GM18867 (cell line): ENCODE data around the gene VMAC.
A peak's percentile ranks its signal among the peaks of the same experiment; 100 is the strongest.

Experiments
- ATAC-seq: cut with Tn5 transposase; IDR thresholded peaks from one replicate; pipeline ENCODE4 v1.9.1; 2021; ENCODE audit warnings: mild to moderate bottlenecking, moderate library complexity; ENCODE audit not compliant: unreplicated experiment

VMAC gene

DNA sequence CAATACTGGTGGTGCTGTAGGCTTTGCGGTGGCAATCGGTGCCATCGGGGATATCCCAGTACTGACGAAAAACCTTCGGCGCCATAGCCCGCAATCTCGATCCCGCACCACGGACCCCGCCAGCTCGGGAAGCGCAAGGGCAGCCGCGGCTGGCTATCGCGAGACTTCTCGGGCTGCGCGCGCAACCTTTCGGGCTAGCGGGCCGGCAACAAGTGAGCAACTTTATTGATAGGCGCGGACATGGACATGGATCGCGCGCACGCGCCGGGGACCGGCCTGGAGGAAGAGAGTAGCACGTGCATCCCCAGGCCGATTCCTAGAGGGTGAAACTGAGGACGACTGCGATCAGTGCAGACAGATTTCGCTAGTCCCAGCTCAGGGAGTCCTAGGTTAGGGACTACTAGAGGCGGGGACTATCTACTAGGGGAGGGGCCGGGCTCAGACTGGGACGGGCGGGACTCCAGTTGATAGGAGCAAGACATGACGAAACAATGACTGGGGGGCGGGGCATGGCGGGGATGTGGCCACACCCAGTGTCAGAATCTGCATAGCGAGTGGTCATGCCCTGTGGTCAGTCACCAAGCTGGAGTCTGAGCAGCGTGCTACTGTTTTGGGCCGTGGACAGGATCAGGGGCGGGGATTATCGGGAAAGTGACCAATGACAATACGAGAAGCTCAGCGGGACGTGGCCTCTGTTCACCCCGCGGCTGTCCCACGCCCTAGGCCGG lies 884 bp upstream of the VMAC start, which contains the start of gene NDUFA11:
NDUFA11 (minus strand) TSS at position 167 of the 728 bp plus-strand sequence; CDS start at position 85, 82 bp downstream.
- peak; percentile 33 for ATAC-seq

DNA sequence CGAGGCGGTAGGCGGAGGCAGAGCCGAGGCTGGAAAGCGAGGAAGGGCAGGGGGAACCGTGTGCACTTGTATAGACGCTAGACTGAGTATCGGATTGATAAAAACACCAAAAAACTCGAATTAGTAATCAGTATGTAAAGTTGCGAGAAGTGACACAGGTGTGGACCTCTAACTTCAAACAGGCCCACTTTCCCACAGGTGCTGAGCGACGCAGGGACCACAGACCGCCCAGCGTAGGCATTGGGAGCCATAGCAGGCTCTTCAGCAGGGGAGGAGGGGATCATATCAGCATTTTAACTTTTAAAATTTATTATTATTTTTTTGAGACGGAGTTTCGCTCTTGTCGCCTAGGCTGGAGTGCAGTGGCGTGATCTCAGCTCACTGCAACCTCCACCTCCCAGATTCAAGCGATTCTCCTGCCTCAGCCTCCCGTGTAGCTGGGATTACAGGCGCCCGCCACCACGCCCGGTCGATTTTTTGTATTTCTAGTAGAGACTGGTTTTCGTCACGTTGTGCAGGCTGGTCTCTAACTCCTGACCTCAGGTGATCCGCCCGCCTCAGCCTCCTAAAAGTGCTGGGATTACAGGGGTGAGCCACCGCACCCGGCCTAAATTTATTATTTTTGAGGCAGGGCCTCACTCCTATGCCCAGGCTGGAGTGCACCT lies 574 bp downstream of the VMAC start:
- no peak for ATAC-seq

DNA sequence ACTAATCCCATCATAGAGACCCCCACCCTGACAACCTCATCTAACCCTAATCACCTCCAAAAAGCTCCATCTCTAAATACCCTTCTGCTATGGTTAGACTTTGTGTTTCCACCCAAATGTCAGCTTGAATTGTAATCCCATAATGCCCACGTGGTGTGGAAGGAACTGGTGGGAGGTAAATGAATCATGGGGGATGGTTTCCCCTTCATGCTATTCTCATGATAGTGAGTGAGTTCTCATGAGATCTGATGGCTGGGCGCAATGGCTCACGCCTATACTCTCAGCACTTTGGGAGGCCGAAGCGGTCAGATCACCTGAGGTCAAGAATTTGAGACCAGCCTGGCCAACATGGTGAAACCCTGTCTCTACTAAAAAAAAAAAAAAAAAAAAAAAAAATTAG lies 2.6 kb downstream of the VMAC start:
- ATAC-seq: no peak

DNA sequence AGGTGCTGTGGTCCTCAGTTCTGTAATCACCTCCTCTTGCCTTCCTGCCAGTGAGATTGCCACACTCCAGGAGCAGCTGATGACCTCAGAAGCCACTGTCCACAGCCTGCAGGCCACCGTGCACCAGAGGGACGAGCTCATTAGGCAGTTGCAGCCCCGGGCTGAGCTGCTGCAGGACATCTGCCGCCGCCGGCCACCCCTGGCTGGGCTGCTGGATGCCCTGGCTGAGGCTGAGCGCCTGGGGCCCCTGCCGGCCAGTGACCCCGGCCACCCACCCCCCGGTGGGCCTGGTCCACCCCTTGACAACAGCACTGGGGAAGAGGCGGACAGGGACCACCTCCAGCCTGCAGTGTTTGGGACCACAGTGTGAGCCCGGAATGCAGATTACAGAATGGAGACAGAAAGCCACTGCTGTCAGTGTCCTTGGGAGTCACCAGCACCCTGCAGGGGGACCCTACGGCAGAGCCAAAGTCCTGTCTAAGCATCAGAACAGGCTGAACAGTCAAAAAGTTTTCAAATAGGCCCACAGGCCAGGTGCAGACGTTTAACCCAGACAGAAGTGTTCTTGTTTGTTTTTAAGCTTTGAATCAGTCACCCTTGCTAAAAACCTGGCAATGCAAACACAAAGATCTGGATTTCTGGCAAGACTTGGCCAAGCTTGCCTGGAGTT lies 4.2 kb downstream of the VMAC start:
- no peak for ATAC-seq

DNA sequence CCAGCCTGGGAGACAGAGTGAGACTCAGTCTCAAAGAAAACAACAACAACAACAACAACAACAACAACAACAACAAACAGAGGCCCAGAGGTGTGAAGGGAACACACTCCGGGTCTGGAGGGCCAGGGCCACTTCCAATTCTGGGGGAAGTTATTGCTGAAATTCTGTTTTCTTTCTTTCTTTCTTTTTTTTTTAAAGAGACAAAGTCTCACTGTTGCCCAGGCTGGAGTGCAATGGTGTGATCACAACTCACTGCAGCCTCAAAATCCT lies 5.9 kb downstream of the VMAC start:
- ATAC-seq: no peak

DNA sequence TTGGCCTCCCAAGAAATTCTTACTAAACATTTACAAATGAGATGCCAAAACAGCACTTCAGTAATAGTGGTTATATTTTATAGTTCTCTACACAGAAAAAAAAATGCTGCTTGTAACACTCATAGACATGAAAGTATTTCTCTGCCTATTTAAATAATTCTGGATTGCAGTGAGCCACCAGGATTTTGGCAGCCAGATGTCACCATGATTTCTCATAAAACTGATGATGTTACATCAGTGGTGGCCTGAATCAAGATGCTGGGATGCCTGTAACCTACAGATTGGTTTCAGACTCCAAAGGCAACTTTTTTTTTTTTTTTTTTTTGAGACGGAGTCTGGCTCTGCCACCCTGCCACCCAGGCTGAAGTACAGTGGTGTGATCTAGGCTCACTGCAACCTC lies 6.7 kb downstream of the VMAC start:
- no peak for ATAC-seq

DNA sequence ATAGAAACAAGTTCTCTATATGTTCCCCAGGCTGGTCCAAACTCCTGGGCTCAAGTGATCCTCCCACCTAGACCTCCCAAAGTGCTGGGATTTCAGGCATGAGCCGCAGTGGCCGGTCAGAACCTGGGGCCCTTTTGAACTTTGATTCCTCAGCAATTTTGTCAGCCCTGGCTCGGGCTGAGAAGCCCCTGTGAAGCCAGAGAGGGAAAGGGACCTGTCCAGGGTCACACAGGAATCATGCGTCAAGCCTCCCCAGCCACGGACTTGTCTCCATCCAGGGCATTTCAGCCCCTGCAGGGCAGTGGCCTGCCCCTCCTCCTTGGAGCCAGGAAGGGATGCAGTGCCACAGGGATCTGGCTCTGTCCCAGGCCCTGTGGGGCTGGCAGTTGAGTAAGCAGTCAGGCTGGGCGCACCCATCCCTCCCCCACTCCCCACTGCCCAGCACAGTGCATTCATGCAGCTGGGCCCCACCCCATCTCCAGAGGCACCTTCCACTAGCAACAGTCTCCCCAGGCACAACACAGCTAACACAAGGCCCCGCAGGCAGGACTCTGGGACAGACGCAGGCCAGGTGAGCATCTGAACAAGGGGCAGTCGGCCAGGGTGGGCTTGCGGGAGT lies 9.2 kb downstream of the VMAC start, which contains the start of gene CAPS:
CAPS (plus strand) TSS at position 516 of the 619 bp plus-strand sequence. CDS start 153 bp downstream, outside the sequence.
- no peak for ATAC-seq

DNA sequence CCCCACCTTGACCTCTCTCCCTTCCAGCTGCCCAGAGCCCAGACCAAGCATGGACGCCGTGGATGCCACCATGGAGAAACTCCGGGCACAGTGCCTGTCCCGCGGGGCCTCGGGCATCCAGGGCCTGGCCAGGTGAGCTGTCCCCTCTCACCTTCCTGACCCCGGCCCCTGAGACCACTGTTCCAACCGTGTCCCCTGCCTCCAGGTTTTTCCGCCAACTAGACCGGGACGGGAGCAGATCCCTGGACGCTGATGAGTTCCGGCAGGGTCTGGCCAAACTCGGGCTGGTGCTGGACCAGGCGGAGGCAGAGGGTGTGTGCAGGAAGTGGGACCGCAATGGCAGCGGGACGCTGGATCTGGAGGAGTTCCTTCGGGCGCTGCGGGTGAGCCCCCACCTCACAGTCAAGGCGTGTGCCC lies 9.7 kb downstream of the VMAC start:
- ATAC-seq: no peak

DNA sequence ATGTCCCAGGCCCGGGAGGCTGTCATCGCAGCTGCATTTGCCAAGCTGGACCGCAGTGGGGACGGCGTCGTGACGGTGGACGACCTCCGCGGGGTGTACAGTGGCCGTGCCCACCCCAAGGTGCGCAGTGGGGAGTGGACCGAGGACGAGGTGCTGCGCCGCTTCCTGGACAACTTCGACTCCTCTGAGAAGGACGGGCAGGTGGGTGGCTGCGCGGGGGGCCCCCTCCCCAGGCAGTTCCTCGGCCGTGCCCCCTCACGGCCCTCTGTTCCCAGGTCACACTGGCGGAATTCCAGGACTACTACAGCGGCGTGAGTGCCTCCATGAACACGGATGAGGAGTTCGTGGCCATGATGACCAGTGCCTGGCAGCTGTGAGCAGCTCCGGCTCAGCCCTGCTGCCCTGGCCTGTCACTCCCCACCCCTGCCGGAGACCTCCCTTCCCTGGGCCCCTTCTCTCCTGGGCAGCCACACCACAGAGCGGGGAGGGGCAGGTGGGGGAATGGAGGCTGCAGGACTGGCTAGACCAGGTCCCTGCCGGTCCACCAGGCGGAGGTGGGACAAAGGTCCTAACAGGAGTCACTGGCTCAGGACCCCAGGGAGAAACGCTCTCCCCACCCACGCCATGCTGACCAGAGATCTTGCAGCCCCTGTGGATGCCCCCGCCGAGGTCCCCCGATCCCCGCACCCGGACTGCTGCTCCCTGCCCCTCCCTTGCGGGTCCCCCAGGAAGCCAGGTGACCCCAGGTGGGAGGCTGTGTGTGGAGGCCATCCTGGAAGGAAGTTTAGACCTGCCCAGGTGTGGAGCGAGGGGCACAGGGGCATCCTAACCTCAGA lies 10.5 kb downstream of the VMAC start:
- no peak for ATAC-seq

DNA sequence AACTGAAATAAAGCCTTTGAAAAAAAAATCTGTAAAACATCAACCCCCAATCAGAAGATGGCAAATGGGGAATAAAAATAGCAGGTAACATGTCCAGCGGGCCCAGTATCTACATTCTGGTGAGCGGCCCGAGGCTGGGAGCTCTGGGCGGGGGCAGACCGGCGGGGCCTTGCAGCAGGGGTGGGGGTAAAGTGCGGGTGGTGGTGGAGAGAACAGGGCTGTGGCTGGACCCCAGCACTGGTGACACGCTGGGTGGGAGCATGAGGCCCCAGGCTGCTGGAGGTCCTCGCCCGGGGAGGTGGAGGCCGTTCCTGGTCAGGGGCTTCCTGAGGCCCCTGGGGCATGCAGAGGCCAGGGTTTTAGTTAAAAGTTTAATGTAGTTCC lies 11.1 kb downstream of the VMAC start:
- ATAC-seq: no peak

DNA sequence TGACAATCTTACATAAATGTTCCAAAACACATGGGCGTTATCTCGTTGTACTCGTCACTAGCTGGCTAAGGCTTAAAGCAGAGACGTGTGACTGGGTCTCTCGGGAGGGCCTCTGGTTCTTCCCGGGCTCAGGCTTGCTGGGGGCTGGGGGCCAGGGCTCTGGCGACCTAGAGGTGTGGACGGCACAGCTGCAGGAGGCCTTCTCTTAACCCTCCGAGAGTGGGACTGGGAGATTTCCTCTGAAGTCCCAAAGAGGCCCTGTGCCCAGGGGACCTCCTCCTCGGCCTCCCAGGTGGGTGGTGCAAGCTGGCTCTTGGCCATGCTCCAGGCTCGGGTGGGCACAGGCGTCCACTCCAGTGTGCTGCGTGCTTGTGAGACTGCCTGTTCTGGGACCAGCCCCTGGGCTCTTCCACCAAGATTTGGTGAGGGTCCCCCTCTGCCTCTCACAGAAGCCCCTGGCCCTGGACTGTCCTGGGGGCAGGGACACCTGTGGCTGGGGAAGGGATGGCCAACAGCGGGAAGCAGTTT lies 11.6 kb downstream of the VMAC start:
- ATAC-seq: no peak

DNA sequence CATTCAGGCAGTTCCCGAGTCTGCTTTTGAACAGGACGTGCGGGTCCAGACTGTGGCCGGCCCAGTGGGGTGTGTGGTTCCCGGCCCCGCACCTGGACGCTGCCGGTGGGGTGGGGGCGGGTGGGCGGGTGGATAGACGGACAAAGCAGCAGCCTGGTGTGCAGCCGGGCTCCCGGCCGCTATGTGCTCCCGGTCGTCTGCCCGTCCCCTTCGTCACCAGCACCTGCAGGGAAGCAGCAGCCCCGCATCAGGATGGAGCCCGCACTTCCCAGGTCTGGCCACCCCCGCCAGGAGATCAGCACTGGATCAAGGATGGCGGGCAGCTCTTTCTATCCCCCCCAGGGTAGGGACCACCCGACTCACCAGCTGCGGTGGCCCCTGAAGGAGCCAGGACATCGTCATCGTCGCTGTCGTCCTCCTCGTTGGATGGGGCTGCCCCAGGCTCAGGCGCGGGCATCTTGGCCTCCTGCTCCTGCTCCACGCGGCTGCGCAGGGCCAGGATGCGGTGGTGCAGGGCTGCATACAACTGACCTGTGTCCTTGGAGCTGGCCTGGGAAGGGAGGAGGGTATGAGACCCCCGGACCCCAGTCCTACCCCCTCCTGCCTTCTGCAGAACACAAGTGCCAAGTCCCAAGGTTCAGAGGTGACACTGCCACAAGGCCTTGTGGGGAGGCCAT lies 12.9 kb downstream of the VMAC start:
- ATAC-seq: no peak

DNA sequence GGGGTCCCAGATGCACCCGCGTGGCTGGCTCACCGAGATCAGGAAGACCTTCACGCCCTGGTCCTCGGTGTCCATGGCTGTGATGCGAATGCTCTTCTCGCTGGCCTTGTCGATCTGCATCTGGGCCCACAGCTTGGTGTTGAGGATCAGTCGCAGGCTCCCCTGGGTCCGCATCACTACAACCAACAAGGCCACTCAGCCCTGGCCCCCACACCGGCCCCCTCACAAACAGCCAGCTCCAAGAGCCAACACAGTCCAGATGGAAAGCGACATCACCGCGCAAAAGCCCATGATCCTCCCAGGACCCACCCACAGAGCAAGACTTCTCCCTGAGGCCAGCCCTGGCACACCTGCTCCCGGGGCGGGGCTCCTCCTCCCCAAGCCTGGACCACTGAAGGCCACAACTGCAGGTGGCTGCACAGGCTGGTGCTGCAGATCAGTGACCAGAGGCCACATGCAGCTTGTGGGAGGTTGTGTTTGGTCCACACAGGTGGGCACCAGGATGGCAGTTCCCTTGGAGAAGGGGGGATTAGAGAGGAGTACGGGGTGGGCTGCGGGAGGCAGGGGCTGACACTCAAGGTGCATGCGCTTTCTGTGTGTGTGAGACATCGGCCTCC lies 13.9 kb downstream of the VMAC start:
- no peak for ATAC-seq

DNA sequence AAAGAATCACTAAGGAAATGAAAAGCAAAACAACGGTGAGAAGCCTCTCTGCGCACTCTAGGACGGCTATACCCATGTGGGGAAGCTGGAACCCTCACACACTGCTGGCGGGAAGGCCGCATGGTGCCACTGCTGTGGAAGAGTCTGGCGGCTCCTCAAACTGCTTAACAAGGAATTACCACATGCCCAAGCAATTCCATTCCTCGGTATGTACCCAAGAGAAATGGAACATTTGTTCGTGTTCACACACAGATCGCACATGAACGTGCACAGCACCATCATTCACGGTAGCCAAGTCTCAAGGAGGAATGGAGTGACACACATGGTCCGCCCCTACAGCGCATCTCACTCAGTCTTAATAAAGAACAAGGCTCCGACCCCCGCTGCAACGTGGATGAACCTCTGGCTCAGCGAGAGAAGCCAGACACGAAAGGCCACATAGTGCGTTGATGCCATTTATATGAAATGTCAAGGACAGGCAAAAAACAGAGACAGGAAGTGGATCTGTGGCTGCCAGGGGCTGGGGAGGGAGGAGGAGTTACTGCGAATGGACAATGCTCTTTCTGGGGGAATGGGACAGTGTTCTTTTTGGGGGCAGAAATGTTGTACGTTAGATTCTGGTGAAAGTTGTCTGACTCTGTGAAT lies 17.0 kb downstream of the VMAC start:
- ATAC-seq: no peak

DNA sequence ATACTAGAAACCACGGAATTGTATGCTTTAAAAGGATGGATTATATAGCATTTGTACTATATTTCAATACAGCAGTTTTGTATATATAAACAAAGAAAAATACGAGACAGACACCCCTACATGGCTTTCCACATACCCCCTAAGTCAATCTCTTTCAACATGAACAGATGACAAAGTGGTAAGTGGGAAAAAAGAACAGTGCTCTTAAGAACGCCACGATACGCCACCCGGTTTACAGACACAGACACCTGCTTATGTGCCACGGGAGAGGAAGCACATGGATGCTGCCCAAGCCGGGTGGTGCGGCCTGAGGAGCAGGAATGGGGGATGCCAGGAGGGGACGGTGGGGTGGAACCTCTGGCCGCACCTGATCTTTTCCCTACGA lies 17.5 kb downstream of the VMAC start:
- ATAC-seq: no peak

DNA sequence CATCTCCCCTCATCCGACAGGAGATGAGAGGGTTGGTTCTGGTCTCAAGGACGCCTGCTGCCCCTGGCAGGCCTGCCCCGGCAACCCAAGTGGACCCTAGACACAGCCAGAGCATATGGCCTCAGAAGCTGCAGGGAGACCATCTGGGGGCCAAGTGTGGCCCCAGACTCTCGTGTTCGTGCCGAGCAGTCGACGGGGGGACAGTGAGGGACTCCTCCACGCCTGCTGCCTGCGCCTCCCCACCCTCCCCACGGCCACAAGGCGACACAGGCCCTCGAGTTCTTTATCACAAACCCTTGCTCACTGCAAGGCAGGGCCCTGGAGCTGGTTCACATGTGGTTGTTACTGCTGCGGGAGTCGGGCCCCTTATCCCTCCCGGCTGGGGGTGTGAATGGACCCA lies 18.7 kb downstream of the VMAC start:
- no peak for ATAC-seq

DNA sequence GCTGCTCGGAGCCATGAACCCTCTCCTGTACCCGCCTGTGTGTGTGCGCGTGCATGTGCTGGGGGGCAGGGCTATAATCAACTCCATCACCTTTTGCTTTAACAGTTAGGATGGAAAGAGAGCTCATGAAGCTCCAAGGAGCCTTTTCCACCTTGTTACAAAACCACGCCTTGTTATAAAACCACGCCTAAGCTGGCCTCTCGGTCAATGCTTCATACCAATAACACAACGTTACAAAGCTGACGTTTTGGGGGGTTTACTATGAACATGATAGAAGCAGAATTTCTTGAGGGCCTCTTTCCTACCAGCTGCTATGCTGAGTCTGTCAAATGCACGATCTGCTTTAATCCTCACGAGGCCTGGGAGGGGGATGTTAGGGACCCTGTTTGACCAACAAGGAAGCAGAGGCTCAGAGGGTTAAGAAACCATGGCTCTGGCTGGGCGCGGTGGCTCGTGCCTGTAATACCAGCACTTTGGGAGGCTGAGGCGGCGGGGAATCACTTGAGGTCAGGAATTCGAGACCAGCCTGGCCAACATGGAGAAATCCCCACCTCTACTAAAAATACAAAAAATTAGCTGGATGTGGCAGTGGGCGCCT lies 21.3 kb downstream of the VMAC start:
- no peak for ATAC-seq

DNA sequence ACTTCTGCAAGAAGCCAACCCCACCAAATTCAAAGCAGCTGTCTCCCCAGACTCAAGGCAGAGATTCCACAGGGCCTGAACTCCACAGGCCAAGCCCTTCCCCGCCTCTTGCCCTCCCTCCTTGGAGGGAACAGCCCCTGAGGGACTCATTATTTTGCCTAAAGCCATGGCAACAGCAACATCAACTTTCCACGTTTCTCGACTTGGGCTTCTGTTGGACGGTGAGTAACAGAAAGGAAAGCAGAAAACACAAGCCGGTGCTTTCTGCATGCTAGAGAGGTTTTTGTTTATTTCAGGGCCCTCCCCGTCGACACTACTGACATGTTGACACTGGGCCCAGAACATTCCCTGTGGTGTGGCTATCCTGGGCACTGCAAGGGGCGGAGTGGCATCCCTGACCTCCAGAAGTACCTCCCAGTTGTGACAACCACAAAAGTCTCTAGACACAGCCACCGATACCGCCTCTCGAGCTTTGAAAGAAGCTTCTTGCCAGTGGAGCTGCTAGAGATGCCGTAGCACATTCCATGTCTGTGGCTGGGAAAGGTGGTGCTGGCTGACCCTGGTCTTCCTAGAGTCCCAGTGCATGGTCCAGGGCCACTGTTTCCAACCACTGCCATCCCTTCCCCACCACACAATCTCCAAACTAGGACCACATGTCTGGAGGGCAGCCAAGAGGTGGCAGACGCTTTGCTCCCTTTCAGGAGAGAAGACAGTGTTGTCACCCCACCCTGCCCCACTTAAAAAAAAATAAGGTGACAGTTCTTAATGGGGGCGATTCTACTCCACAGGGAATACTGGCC lies 22.2 kb downstream of the VMAC start:
- no peak for ATAC-seq
